CD14-positive monocyte (primary cell): ENCODE data around the gene MORF4L2. TPM values are rescaled to one million over a fixed set of nuclear protein-coding genes. Genes with fewer than 3 reads are reported as not detected.
"Not testable (repeated sequence)": the region's sequence is repeated elsewhere in the genome, so short reads cannot be mapped to it uniquely, and the experiment has no call there.

Source experiments
- DNase-seq, 3 donors: peaks; one replicate each; pipeline ENCODE4 v3.0.0-alpha.2; 2011 to 2022
- H2AFZ ChIP-seq: 2 replicates; pipeline ENCODE4 v1.6.0; 2012; ENCODE audit warnings: mild to moderate bottlenecking, low read depth, low read length, inconsistent platforms; ENCODE audit not compliant: insufficient read depth, poor library complexity, severe bottlenecking
- H3K27ac ChIP-seq, 2 donors: 1 replicate in 1 of 2; 2 replicates in 1 of 2; pipeline ENCODE4 v1.5.1; 2012 to 2013; ENCODE audit warnings: low read length in 2 of 2, control low read depth in 1 of 2, inconsistent platforms in 1 of 2, low read depth in 1 of 2, mild to moderate bottlenecking in 1 of 2
- H3K27me3 ChIP-seq, 2 donors: one replicate each; pipeline versions ENCODE4 v1.6.0 to v1.6.1; 2011 to 2013; ENCODE audit warnings: low read length in 2 of 2; ENCODE audit not compliant: control insufficient read depth in 2 of 2, insufficient read depth in 2 of 2
- H3K36me3 ChIP-seq, 2 donors: replicated peaks in 1 of 2; 1 replicate in 1 of 2; 2 replicates in 1 of 2; pipeline versions ENCODE4 v1.5.1 to v1.6.1; 2012 to 2013; ENCODE audit warnings: low read length in 2 of 2, control low read depth in 1 of 2, inconsistent platforms in 1 of 2, mild to moderate bottlenecking in 1 of 2; ENCODE audit not compliant: insufficient read depth in 2 of 2, control insufficient read depth in 1 of 2
- H3K4me1 ChIP-seq, 2 donors: 1 replicate in 1 of 2; 2 replicates in 1 of 2; pipeline versions ENCODE4 v1.5.1 to v1.6.1; 2012 to 2013; ENCODE audit warnings: low read length in 2 of 2, control low read depth in 1 of 2, inconsistent platforms in 1 of 2, mild to moderate bottlenecking in 1 of 2, moderate library complexity in 1 of 2; ENCODE audit not compliant: insufficient read depth in 2 of 2, control insufficient read depth in 1 of 2
- H3K4me2 ChIP-seq: replicated peaks from 2 replicates; pipeline ENCODE3; 2012; ENCODE audit warnings: low read length, moderate library complexity, mild to moderate bottlenecking; ENCODE audit not compliant: poor library complexity, severe bottlenecking; ENCODE audit errors: extremely low read depth
- H3K4me3 ChIP-seq, 3 experiments: fragments of 200-600 bp in 1 of 3; sonication (generic) in 1 of 3; replicated peaks in 1 of 3; 1 replicate in 2 of 3; 2 replicates in 1 of 3; pipeline ENCODE4 v1.5.1; 2011 to 2013; ENCODE audit warnings: low read length in 3 of 3, mild to moderate bottlenecking in 3 of 3, control low read depth in 2 of 3, low read depth in 2 of 3, inconsistent platforms in 1 of 3, moderate library complexity in 1 of 3
- H3K79me2 ChIP-seq: 2 replicates; pipeline ENCODE4 v1.6.0; 2012; ENCODE audit warnings: mild to moderate bottlenecking, control low read depth, inconsistent platforms, low read length, moderate library complexity; ENCODE audit not compliant: insufficient read depth
- H3K9ac ChIP-seq: 2 replicates; pipeline ENCODE4 v1.6.0; 2017; ENCODE audit warnings: low read length, mild to moderate bottlenecking; ENCODE audit not compliant: insufficient read depth, poor library complexity, severe bottlenecking
- H3K9me3 ChIP-seq, 2 donors: replicated peaks in 1 of 2; 1 replicate in 1 of 2; 2 replicates in 1 of 2; pipeline versions ENCODE4 v1.5.1 to v1.6.1; 2012 to 2013; ENCODE audit warnings: low read length in 2 of 2, control low read depth in 1 of 2; ENCODE audit not compliant: control insufficient read depth in 1 of 2, insufficient read depth in 1 of 2
- H4K20me1 ChIP-seq: 2 replicates; pipeline ENCODE4 v1.6.0; 2012; ENCODE audit warnings: mild to moderate bottlenecking, low read length, control low read depth, moderate library complexity; ENCODE audit not compliant: insufficient read depth
- H3K27ac Mint-ChIP-seq, 7 donors: one replicate each; pipeline ENCODE4 v1.8.0; 2020; ENCODE audit warnings: mild to moderate bottlenecking in 7 of 7, mixed read lengths in 7 of 7, moderate library complexity in 6 of 7, inconsistent platforms in 2 of 7
- H3K27me3 Mint-ChIP-seq, 3 donors: one replicate each; pipeline ENCODE4 v1.8.0; 2021 to 2022; ENCODE audit warnings: low read depth in 3 of 3, mild to moderate bottlenecking in 3 of 3, mixed read lengths in 3 of 3, moderate library complexity in 3 of 3, inconsistent platforms in 1 of 3
- H3K36me3 Mint-ChIP-seq, 2 donors: one replicate each; pipeline ENCODE4 v1.8.0; 2020; ENCODE audit warnings: mixed read lengths in 2 of 2, inconsistent platforms in 1 of 2, mild to moderate bottlenecking in 1 of 2
- H3K4me1 Mint-ChIP-seq: one replicate; pipeline ENCODE4 v1.8.0; 2020; ENCODE audit warnings: mild to moderate bottlenecking, mixed read lengths
- H3K4me3 Mint-ChIP-seq, 2 donors: one replicate each; pipeline ENCODE4 v1.8.0; 2020; ENCODE audit warnings: mild to moderate bottlenecking in 2 of 2, mixed read lengths in 2 of 2, moderate library complexity in 1 of 2
- H3K9me3 Mint-ChIP-seq, 7 donors: one replicate each; pipeline ENCODE4 v1.8.0; 2020 to 2022; ENCODE audit warnings: mixed read lengths in 7 of 7, mild to moderate bottlenecking in 6 of 7, moderate library complexity in 6 of 7, inconsistent platforms in 2 of 7
- CTCF ChIP-seq: fragments of 200-600 bp; IDR thresholded peaks from one replicate; pipeline ENCODE4 v1.8.0; 2022; ENCODE audit warnings: antibody characterized with exemption, mild to moderate bottlenecking
- WGBS: methylation state at CpG from one replicate; pipeline ENCODE4 v1.1.5; 2013; ENCODE audit warnings: missing lambda C conversion rate; ENCODE audit not compliant: insufficient coverage; 5-methylcytosine and 5-hydroxymethylcytosine counted together
- intact Hi-C, 2 donors: fragments of 100-400 bp; cut with micrococcal nuclease; formaldehyde crosslinking; loops; one replicate each; pipeline versions ENCODE4 v1.15.0 to v1.15.1; 2023
- polyA plus RNA-seq, 3 donors: library from polyadenylated mRNA; depleted of rRNA in 1 of 3; unstranded in 2 of 3; stranded (reverse) in 1 of 3; fragments of 300-500 nt in 2 of 3; fragments of >200 nt in 1 of 3; fragmentation: Illumina TruSeq in 2 of 3; gene quantifications; 1 replicate in 2 of 3; 2 replicates in 1 of 3; pipeline ENCODE4 v1.2.3, GENCODE V29; 2012 to 2021

Gene MORF4L2
- polyA plus RNA-seq, 3 donors, result 83.5 to 86.4 (median 83.9) TPM

- H3K4me3 Mint-ChIP-seq, result no peak overlapping the region
- no peak overlapping the region for H2AFZ ChIP-seq
- no peak overlapping the region for H3K4me3 ChIP-seq
- H3K27me3 ChIP-seq, result peaks cover 11 to 12% of the 10 kb centered on the region in 2 donors
- H3K4me2 ChIP-seq, result no peak overlapping the region
- H3K9me3 ChIP-seq, result no peaks in the 10 kb centered on the region
- H4K20me1 ChIP-seq, result no peaks in the 10 kb centered on the region
- H3K79me2 ChIP-seq, result no peaks in the 10 kb centered on the region
- no peaks in the 10 kb centered on the region for H3K36me3 ChIP-seq
- TF ChIP-seq CTCF, result no peak
- DNase-seq, result no peak
- H3K27me3 Mint-ChIP-seq, result peaks cover 9 to 18% (median 11%) of the 10 kb centered on the region in 3 donors
- peaks cover 0 to 3% (median 2%) of the 10 kb centered on the region in 7 donors for H3K9me3 Mint-ChIP-seq
- H3K27ac ChIP-seq, result no peak overlapping the region
- intact Hi-C loops, result no loop called here
- H3K36me3 Mint-ChIP-seq, result no peaks in the 10 kb centered on the region
- H3K4me1 Mint-ChIP-seq, result no peaks in the 10 kb centered on the region
- H3K9ac ChIP-seq, result no peak overlapping the region
- no CpG with 5 or more reads among the region's 5 CpGs for WGBS
- no peak overlapping the region for H3K27ac Mint-ChIP-seq
- H3K4me1 ChIP-seq, result no peaks in the 10 kb centered on the region
These were observed 27.6 kb downstream of the MORF4L2 start for GRCh38 chrX:103658681-103659433.

- H2AFZ ChIP-seq, intact Hi-C loops, H3K4me3 Mint-ChIP-seq, H3K9ac ChIP-seq, H3K4me2 ChIP-seq, H3K36me3 Mint-ChIP-seq, H3K4me1 Mint-ChIP-seq, H3K79me2 ChIP-seq, H3K9me3 Mint-ChIP-seq, H3K27me3 Mint-ChIP-seq, DNase-seq, H3K4me3 ChIP-seq, H3K36me3 ChIP-seq, H3K4me1 ChIP-seq, H3K27ac ChIP-seq, H3K27me3 ChIP-seq, H4K20me1 ChIP-seq, H3K9me3 ChIP-seq: not testable (repeated sequence)
- WGBS, result no CpG with 5 or more reads among the region's 2 CpGs
- peak overlapping the region in 1 of 7 donors; percentile 28 for H3K27ac Mint-ChIP-seq
These were observed 29.4 kb downstream of the MORF4L2 start for GRCh38 chrX:103657066-103657465.
